Measurements from ENCODE around the gene MADD. TPM values are rescaled to one million over a fixed set of nuclear protein-coding genes. Genes with fewer than 3 reads are reported as not detected.

Gene MADD
- total and polyA plus RNA-seq, 10 of the 15 experiments (the other 5 are each of a cell fraction or from before 2014, with no cell fraction given) = 0.47 to 35.4 (median 17.6) TPM

DNA sequence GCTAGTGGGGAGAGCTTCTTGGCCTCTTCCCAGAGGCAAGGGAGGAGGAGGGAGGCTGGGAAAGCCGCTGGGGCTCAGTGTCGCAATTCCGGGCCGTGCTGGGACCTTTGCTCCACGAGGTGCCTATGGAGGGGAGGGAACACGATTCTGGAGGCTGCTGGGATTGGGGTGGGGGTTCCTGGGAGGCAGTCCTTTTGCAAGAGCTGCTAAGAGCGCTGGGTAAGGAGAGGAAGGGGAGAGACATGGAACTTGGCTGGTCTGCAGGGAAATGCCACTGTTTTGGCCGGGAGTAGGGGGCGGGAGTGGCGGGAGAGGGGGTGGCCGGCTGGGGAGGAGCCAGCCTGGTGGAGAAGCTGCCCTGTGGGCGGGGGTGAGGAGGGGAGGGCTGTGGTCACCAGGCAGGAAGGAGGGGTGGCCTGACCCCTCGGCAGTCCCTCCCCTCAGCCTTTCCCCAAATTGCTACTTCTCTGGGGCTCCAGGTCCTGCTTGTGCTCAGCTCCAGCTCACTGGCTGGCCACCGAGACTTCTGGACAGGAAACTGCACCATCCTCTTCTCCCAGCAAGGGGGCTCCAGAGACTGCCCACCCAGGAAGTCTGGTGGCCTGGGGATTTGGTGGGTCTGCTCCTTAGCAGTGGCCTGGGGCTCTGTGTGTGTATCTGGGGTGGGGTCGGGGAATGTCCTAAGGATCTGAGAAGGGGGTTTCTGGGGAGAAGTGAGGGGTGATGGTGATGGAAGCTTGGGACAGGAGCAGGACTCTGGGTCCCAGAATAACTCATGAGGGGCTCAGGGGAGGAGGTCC is 12.2 kb upstream of the MADD start, which contains the start of gene NR1H3 (continued):
- TF ChIP-seq, protein P1, sequence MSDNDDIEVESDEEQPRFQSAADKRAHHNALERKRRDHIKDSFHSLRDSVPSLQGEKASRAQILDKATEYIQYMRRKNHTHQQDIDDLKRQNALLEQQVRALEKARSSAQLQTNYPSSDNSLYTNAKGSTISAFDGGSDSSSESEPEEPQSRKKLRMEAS (IDR thresholded peaks at IDR 0.05; ENCODE audit: low read depth, low read length) = no peak
- TF ChIP-seq NBN (IDR thresholded peaks at IDR 0.05) (no peak), SPI1 (IDR thresholded peaks at IDR 0.05; ENCODE audit: borderline replicate concordance, insufficient read depth, low read depth, low read length) (no peak)

DNA sequence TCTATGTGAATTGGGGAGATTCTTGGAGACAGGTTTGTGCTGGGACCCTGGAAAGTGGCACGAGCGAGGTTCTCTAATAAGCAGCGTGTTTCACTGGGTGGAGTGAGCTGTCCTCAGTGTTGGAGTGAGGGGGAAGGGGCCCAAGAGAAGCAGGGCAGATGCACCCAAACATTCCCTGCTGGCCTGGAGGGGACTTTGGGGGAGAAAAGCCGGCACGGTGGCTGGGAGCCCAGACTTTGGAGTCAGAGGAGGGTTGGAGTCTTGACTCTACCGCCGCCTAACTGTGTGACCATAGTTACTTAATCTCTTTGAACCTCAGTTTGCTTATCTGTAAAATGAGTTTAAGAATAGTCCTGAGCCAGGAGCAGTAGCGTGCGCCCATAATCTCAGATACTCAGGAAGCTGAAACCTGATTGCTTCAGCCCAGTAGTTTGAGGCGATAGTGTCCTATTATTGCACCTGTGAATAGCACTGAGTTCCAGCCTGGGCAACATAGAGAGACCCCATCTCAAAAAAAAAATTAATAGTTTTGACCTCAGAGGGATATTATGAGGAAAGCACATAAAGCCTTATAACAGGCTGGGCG is 11.5 kb upstream of the MADD start:
- H3K9ac ChIP-seq (ENCODE audit: control insufficient read depth, insufficient read depth, low read length) = no peak overlapping the region
- H3K27ac ChIP-seq (ENCODE audit: control insufficient read depth, insufficient read depth) = no peak overlapping the region
- H3K27me3 ChIP-seq (replicated peaks in 1 of 2; ENCODE audit: control insufficient read depth in 2 of 2, insufficient read depth in 2 of 2, low read length in 1 of 2) = no peaks in the 10 kb centered on the region
- intact Hi-C loops (cut with micrococcal nuclease; ENCODE audit: unreplicated experiment) (no loop called here), in situ Hi-C loops (cut with MboI) (no loop called here)
- no peaks in the 10 kb centered on the region for H3K79me2 ChIP-seq (ENCODE audit: control insufficient read depth, insufficient read depth, low read length)
- H3K4me1 ChIP-seq (ENCODE audit: control insufficient read depth, insufficient read depth, low read length) = no peaks in the 10 kb centered on the region
- H3K4me2 ChIP-seq (ENCODE audit: control insufficient read depth, insufficient read depth) = no peak overlapping the region
- BruUV-seq (replicated peaks) = no TSS peak
- ChIA-PET SMC1A (ENCODE audit: uncharacterized antibody, unreplicated experiment) (interaction anchor here (0.9 to 2.8 kb wide), 11 partner anchors 10 to 196 kb away, joined by 3 to 35 read pairs (median 5); partner anchors contain the start of genes ACP2, ARFGAP2 and DDB2), POLR2A (interaction anchor here (1.0 to 1.5 kb wide), 2 partner anchors 9 to 10 kb away, joined by 3 to 7 read pairs; partner anchors contain the start of gene ACP2), CTCF (interaction anchor here (0.6 to 3.6 kb wide), 26 partner anchors 9 to 388 kb away, joined by 3 to 88 read pairs (median 5); partner anchors contain the start of genes ACP2, ARFGAP2, DDB2 and MADD), RAD21 (ENCODE audit: unreplicated experiment) (interaction anchor here (0.7 to 3.2 kb wide), 7 partner anchors 10 to 154 kb away, joined by 3 to 29 read pairs (median 8); partner anchors contain the start of genes ACP2, ARFGAP2 and DDB2)
- H3K9me3 ChIP-seq (replicated peaks; ENCODE audit: control insufficient read depth, insufficient read depth, low read length) = no peaks in the 10 kb centered on the region
- H3K36me3 ChIP-seq (ENCODE audit: control insufficient read depth in 2 of 2, insufficient read depth in 2 of 2, low read length in 1 of 2) = no peaks in the 10 kb centered on the region
- no peak overlapping the region for H2AFZ ChIP-seq (ENCODE audit: control insufficient read depth, low read depth, low read length)
- no peak overlapping the region for H3K4me3 ChIP-seq
- H4K20me1 ChIP-seq (ENCODE audit: control insufficient read depth, insufficient read depth) = no peaks in the 10 kb centered on the region
- DNase-seq (ENCODE audit: low read depth, low spot score) (no peak), FAIRE-seq (no peak), ATAC-seq (no peak)
- WGBS (ENCODE audit: insufficient coverage, insufficient replicate concordance, low lambda C conversion rate, missing lambda C conversion rate) = 88% methylated on average over 11 of the region's 11 CpGs
- TF ChIP-seq NFYA (IDR thresholded peaks at IDR 0.05; ENCODE audit: borderline replicate concordance, low read depth, low read length) = no peak
- TF ChIP-seq SUZ12 (IDR thresholded peaks at IDR 0.05; ENCODE audit: unreplicated experiment) = no peak
- TF ChIP-seq, protein P2, sequence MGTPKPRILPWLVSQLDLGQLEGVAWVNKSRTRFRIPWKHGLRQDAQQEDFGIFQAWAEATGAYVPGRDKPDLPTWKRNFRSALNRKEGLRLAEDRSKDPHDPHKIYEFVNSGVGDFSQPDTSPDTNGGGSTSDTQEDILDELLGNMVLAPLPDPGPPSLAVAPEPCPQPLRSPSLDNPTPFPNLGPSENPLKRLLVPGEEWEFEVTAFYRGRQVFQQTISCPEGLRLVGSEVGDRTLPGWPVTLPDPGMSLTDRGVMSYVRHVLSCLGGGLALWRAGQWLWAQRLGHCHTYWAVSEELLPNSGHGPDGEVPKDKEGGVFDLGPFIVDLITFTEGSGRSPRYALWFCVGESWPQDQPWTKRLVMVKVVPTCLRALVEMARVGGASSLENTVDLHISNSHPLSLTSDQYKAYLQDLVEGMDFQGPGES (IDR thresholded peaks at IDR 0.05) = no peak
- no peak for TF ChIP-seq ZZZ3 (IDR thresholded peaks at IDR 0.05; ENCODE audit: control insufficient read depth, insufficient read length, low read depth)
- no peak for TF ChIP-seq SREBF1 (IDR thresholded peaks at IDR 0.05; ENCODE audit: low read length)
- TF ChIP-seq ZNF24 (IDR thresholded peaks at IDR 0.05) = no peak
- no peak for TF ChIP-seq ZNF217 (IDR thresholded peaks at IDR 0.05)
- TF ChIP-seq, protein P3, sequence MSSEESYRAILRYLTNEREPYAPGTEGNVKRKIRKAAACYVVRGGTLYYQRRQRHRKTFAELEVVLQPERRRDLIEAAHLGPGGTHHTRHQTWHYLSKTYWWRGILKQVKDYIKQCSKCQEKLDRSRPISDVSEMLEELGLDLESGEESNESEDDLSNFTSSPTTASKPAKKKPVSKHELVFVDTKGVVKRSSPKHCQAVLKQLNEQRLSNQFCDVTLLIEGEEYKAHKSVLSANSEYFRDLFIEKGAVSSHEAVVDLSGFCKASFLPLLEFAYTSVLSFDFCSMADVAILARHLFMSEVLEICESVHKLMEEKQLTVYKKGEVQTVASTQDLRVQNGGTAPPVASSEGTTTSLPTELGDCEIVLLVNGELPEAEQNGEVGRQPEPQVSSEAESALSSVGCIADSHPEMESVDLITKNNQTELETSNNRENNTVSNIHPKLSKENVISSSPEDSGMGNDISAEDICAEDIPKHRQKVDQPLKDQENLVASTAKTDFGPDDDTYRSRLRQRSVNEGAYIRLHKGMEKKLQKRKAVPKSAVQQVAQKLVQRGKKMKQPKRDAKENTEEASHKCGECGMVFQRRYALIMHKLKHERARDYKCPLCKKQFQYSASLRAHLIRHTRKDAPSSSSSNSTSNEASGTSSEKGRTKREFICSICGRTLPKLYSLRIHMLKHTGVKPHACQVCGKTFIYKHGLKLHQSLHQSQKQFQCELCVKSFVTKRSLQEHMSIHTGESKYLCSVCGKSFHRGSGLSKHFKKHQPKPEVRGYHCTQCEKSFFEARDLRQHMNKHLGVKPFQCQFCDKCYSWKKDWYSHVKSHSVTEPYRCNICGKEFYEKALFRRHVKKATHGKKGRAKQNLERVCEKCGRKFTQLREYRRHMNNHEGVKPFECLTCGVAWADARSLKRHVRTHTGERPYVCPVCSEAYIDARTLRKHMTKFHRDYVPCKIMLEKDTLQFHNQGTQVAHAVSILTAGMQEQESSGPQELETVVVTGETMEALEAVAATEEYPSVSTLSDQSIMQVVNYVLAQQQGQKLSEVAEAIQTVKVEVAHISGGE (CRISPR knock-in tag; IDR thresholded peaks at IDR 0.05) = no peak
- no peak for TF ChIP-seq CBX3 (IDR thresholded peaks at IDR 0.05; ENCODE audit: borderline replicate concordance, low read depth)
- TF ChIP-seq FOS (IDR thresholded peaks at IDR 0.05; ENCODE audit: borderline replicate concordance, extremely low read depth, insufficient read length) = no peak
- TF ChIP-seq, protein P4, sequence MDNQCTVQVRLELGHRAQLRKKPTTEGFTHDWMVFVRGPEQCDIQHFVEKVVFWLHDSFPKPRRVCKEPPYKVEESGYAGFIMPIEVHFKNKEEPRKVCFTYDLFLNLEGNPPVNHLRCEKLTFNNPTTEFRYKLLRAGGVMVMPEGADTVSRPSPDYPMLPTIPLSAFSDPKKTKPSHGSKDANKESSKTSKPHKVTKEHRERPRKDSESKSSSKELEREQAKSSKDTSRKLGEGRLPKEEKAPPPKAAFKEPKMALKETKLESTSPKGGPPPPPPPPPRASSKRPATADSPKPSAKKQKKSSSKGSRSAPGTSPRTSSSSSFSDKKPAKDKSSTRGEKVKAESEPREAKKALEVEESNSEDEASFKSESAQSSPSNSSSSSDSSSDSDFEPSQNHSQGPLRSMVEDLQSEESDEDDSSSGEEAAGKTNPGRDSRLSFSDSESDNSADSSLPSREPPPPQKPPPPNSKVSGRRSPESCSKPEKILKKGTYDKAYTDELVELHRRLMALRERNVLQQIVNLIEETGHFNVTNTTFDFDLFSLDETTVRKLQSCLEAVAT (IDR thresholded peaks at IDR 0.05) = no peak

All from GM12878 (cell line).